Stimulated activated naive B cell treated with anti-CD40 and anti-IgM and Interleukin-4, amounts not matched to agents 10 μg/mL and 1 μg/mL and 100 μg/mL, for 72 hours (primary cell): Measurements from ENCODE around the gene ATF4.
A peak's percentile ranks its signal among the peaks of the same experiment; 100 is the strongest.

Experiments
- ATAC-seq, 2 donors: fragments of 150-1000 bp; cut with Tn5 transposase; replicated peaks; 2 replicates each; pipeline ENCODE4 v1.10.0; 2021; ENCODE audit warnings: moderate library complexity in 1 of 2
- DNase-seq: peaks from one replicate; pipeline ENCODE4 v3.0.0; 2021
- H3K27ac Mint-ChIP-seq: one replicate; pipeline ENCODE4 v1.8.0; 2022; ENCODE audit warnings: mild to moderate bottlenecking, mixed read lengths
- H3K27me3 Mint-ChIP-seq, 2 donors: one replicate each; pipeline ENCODE4 v1.8.0; 2022; ENCODE audit warnings: mixed read lengths in 2 of 2
- H3K36me3 Mint-ChIP-seq, 2 donors: one replicate each; pipeline ENCODE4 v1.8.0; 2022; ENCODE audit warnings: mixed read lengths in 2 of 2, mild to moderate bottlenecking in 1 of 2
- H3K4me1 Mint-ChIP-seq, 2 donors: one replicate each; pipeline ENCODE4 v1.8.0; 2022; ENCODE audit warnings: mixed read lengths in 2 of 2, mild to moderate bottlenecking in 1 of 2
- H3K4me3 Mint-ChIP-seq, 2 donors: one replicate each; pipeline ENCODE4 v1.8.0; 2022; ENCODE audit warnings: mild to moderate bottlenecking in 2 of 2, mixed read lengths in 2 of 2, moderate library complexity in 1 of 2
- H3K9me3 Mint-ChIP-seq, 2 donors: one replicate each; pipeline ENCODE4 v1.8.0; 2022; ENCODE audit warnings: mixed read lengths in 2 of 2, mild to moderate bottlenecking in 1 of 2

ATF4 gene

GRCh38 chr22:39481595-39481994, 38.8 kb upstream of the ATF4 start:
- H3K27me3 Mint-ChIP-seq: no peaks in the 10 kb centered on the region
- H3K4me1 Mint-ChIP-seq: no peaks in the 10 kb centered on the region
- no peak overlapping the region for H3K4me3 Mint-ChIP-seq
- ATAC-seq (no peak), DNase-seq (no peak)
- no peak overlapping the region for H3K27ac Mint-ChIP-seq
- H3K36me3 Mint-ChIP-seq: no peaks in the 10 kb centered on the region
- no peaks in the 10 kb centered on the region for H3K9me3 Mint-ChIP-seq

- ATAC-seq (no peak), DNase-seq (no peak)
- Mint-ChIP-seq H3K4me3 (no peak overlapping the region), H3K27ac (no peak overlapping the region), H3K27me3 (no peaks in the 10 kb centered on the region), H3K9me3 (no peaks in the 10 kb centered on the region), H3K4me1 (no peaks in the 10 kb centered on the region), H3K36me3 (no peaks in the 10 kb centered on the region)
Observed at GRCh38 chr22:39482768-39483167, 37.6 kb upstream of the ATF4 start.

DNA sequence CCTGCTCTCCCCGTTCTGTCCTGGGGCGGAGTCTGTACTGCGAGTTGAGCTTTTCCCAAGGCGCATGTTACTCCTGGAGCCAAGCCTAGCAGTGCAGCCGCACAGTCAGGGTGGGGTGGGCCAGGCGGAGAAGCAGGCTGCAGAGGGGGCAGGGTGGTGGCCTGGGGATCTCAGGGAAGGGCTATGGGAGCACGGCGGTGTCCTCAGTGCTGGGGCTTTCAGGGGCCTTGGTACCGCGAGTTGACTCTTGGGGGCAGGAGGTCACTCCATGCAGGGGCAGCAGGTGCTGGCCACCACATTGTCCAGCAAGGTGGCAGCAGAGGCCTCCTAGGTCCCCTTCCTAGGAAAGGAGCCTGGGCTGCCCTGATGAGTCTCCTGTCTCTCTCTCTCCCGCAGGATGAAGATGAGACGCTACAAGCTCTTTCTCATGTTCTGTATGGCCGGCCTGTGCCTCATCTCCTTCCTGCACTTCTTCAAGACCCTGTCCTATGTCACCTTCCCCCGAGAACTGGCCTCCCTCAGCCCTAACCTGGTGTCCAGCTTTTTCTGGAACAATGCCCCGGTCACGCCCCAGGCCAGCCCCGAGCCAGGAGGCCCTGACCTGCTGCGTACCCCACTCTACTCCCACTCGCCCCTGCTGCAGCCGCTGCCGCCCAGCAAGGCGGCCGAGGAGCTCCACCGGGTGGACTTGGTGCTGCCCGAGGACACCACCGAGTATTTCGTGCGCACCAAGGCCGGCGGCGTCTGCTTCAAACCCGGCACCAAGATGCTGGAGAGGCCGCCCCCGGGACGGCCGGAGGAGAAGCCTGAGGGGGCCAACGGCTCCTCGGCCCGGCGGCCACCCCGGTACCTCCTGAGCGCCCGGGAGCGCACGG, 33.2 kb upstream of the ATF4 start:
- Mint-ChIP-seq H3K4me1 (peaks cover 14 to 17% of the 10 kb centered on the region in 2 donors), H3K27me3 (no peaks in the 10 kb centered on the region), H3K36me3 (peaks cover 4 to 8% of the 10 kb centered on the region in 2 donors), H3K9me3 (no peaks in the 10 kb centered on the region), H3K4me3 (no peak overlapping the region), H3K27ac (no peak overlapping the region)
- DNase-seq (no peak), ATAC-seq (no peak)

GRCh38 chr22:39487826-39488520, 32.4 kb upstream of the ATF4 start:
- no peaks in the 10 kb centered on the region for H3K9me3 Mint-ChIP-seq
- H3K27me3 Mint-ChIP-seq: no peaks in the 10 kb centered on the region
- ATAC-seq (no peak), DNase-seq (no peak)
- H3K27ac Mint-ChIP-seq: no peak overlapping the region
- H3K4me1 Mint-ChIP-seq: peaks cover 15 to 19% of the 10 kb centered on the region in 2 donors
- no peak overlapping the region for H3K4me3 Mint-ChIP-seq
- peaks cover 4 to 8% of the 10 kb centered on the region in 2 donors for H3K36me3 Mint-ChIP-seq

DNA sequence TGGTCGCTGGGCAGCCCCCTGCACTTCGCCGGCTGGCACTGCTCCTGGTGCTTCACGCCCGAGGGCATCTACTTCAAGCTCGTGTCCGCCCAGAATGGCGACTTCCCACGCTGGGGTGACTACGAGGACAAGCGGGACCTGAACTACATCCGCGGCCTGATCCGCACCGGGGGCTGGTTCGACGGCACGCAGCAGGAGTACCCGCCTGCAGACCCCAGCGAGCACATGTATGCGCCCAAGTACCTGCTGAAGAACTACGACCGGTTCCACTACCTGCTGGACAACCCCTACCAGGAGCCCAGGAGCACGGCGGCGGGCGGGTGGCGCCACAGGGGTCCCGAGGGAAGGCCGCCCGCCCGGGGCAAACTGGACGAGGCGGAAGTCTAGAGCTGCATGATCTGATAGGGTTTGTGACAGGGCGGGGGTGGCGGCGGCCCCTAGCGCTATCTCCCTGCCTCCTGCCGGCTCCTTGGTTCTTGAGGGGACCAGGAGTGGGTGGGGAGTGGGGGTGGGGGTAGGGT, 31.7 kb upstream of the ATF4 start:
- peaks cover 22 to 25% of the 10 kb centered on the region in 2 donors for H3K4me1 Mint-ChIP-seq
- DNase-seq (no peak), ATAC-seq (no peak)
- no peaks in the 10 kb centered on the region for H3K9me3 Mint-ChIP-seq
- H3K36me3 Mint-ChIP-seq: peaks cover 4 to 8% of the 10 kb centered on the region in 2 donors
- no peaks in the 10 kb centered on the region for H3K27me3 Mint-ChIP-seq
- H3K4me3 Mint-ChIP-seq: no peak overlapping the region
- no peak overlapping the region for H3K27ac Mint-ChIP-seq

DNA sequence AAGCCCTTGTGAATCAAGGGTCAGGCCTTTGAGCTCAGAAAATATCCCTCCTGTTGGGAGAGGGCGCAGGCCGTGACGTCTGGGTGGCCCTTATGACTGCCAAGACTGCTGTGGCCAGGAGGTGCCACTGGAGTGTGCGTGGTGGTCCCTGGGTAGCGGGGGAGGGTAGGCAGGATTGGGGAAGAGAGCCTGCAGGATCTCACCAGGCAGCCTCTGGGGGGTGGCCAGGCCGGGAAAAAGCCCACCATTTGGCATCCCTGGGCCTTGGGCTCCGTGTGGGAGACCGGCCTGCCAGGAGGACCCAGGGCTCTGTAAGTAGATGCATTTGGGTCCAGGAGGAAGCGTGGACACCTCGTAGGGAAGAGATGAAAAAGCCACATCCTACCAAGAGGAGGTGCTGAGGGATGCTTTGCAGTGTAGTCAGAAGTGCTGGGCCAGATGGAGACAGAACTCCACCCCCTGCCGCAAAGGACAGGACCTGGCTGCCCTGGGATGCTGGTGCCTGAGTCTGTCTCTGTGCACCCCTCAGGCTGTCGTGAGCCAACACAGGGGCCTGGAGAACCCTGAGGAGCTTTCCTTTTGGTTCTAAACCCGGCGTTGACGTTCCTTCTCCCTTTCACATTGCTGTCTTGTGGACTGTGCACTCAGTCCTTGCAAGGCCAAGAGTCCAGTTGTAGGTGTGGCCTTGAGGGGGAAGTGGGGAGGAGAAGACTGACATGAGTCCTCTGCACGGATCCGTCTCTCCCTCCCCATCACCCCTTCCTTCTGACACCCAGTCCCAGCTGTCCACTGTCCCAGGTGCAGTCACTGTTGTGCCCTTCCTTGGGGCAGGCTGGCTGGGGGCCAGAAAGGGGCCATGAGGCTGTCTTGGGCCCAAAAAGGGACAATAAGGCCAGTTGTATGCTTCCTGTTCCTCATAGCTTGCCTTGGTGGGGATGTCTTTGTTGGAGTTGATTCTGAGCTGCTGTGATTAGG, 31.0 kb upstream of the ATF4 start:
- no peaks in the 10 kb centered on the region for H3K27me3 Mint-ChIP-seq
- peak overlapping the region in 1 of 2 donors; percentile 44 for H3K4me3 Mint-ChIP-seq
- peaks cover 22 to 27% of the 10 kb centered on the region in 2 donors for H3K4me1 Mint-ChIP-seq
- ATAC-seq (no peak), DNase-seq (no peak)
- H3K27ac Mint-ChIP-seq: peak overlapping the region; percentile 0
- H3K9me3 Mint-ChIP-seq: no peaks in the 10 kb centered on the region
- peaks cover 4 to 8% of the 10 kb centered on the region in 2 donors for H3K36me3 Mint-ChIP-seq

DNA sequence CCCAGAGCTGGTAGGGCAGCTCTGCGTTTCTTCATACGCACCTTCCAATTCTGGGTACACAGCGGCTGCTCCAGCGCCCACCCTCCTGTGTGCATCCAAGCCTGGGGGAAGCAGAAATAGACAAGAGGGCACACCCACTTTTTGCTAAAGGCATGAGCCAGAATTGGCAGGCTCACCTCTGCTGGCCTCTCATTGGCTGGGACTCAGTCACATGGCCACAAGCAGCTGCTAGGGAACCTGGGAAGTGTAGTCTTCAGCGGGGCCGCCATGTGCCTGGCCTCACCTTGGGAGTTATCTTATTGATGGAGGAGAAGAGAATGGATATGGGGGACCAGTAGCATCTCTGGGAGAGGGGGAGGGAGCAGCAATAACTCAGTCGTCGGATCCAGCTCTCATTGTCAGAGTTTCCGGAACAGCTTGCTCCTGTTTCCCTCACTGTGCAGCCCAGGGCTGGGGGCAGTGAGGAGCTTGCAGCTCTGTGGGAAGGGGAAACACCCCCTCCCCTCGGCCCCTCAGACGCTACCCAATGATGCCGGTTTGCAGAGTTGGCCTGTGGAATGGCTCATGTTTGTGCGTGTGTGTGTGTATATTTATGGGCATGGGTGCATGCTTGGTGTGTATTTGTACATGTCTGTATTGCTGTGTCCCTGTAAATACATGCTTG, 30.1 kb upstream of the ATF4 start:
- Mint-ChIP-seq H3K36me3 (peaks cover 4 to 8% of the 10 kb centered on the region in 2 donors), H3K4me3 (peak overlapping the region; percentile 44 to 68), H3K27me3 (no peaks in the 10 kb centered on the region), H3K9me3 (no peaks in the 10 kb centered on the region), H3K4me1 (peaks cover 26 to 34% of the 10 kb centered on the region in 2 donors), H3K27ac (peak overlapping the region; percentile 0)
- DNase-seq (peak; percentile 72), ATAC-seq (peak; percentile 99 to 100)

GRCh38 chr22:39490966-39491680, 29.2 kb upstream of the ATF4 start:
- peaks cover 4 to 8% of the 10 kb centered on the region in 2 donors for H3K36me3 Mint-ChIP-seq
- H3K9me3 Mint-ChIP-seq: no peaks in the 10 kb centered on the region
- H3K4me1 Mint-ChIP-seq: peaks cover 28 to 42% of the 10 kb centered on the region in 2 donors
- no peak overlapping the region for H3K4me3 Mint-ChIP-seq
- DNase-seq (no peak), ATAC-seq (no peak)
- no peaks in the 10 kb centered on the region for H3K27me3 Mint-ChIP-seq
- H3K27ac Mint-ChIP-seq: no peak overlapping the region

GRCh38 chr22:39491696-39492095, 28.7 kb upstream of the ATF4 start:
- H3K36me3 Mint-ChIP-seq: peaks cover 4 to 8% of the 10 kb centered on the region in 2 donors
- no peak overlapping the region for H3K4me3 Mint-ChIP-seq
- H3K9me3 Mint-ChIP-seq: no peaks in the 10 kb centered on the region
- DNase-seq (no peak), ATAC-seq (no peak)
- H3K27ac Mint-ChIP-seq: no peak overlapping the region
- H3K27me3 Mint-ChIP-seq: no peaks in the 10 kb centered on the region
- peaks cover 31 to 47% of the 10 kb centered on the region in 2 donors for H3K4me1 Mint-ChIP-seq

DNA sequence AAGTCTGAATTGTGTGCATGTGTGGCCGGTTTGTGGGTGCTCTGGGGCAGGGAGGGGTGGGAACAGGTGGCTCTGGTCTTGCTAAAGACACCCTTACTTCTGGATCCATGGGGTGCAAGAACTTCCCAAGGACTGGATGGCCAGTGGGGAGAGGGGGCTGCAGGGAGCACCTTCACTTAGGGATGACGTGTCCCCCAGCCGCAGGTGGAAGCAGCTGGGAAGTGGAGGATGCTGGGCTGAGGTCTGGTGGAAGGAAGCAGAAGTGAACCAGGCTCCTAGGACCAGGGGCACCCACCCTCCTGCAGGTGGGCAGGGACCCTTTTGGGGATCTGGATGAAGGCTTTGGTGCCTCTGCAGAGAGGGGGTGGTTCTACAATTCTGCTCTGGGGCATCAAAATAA, 28.2 kb upstream of the ATF4 start:
- no peak overlapping the region for H3K4me3 Mint-ChIP-seq
- ATAC-seq: no peak
- peaks cover 4 to 8% of the 10 kb centered on the region in 2 donors for H3K36me3 Mint-ChIP-seq
- H3K4me1 Mint-ChIP-seq: peaks cover 31 to 50% of the 10 kb centered on the region in 2 donors
- H3K27me3 Mint-ChIP-seq: no peaks in the 10 kb centered on the region
- no peak for DNase-seq
- no peaks in the 10 kb centered on the region for H3K9me3 Mint-ChIP-seq
- H3K27ac Mint-ChIP-seq: no peak overlapping the region

DNA sequence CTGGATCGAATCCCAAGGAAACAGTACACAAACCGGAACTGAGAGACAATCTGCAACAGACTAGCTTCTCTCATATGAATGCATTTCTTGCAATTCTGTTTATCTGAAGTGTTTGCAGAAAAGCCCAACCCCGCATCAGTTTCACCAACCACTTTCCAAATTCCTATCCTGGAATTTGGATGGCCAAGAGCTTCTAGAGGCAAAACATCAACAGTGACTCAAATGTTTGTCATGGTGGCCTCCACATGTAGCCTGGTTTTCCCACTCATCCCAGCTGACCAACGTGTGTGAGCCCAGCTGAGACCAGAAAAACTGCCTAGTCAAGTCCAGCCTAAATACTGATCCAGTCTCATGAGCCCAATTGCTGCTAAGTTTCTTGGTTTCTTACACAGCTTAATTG, 26.6 kb upstream of the ATF4 start:
- no peak for DNase-seq
- H3K9me3 Mint-ChIP-seq: no peaks in the 10 kb centered on the region
- no peak overlapping the region for H3K4me3 Mint-ChIP-seq
- peaks cover 31 to 50% of the 10 kb centered on the region in 2 donors for H3K4me1 Mint-ChIP-seq
- ATAC-seq: no peak
- H3K27ac Mint-ChIP-seq: no peak overlapping the region
- no peaks in the 10 kb centered on the region for H3K36me3 Mint-ChIP-seq
- H3K27me3 Mint-ChIP-seq: no peaks in the 10 kb centered on the region

DNA sequence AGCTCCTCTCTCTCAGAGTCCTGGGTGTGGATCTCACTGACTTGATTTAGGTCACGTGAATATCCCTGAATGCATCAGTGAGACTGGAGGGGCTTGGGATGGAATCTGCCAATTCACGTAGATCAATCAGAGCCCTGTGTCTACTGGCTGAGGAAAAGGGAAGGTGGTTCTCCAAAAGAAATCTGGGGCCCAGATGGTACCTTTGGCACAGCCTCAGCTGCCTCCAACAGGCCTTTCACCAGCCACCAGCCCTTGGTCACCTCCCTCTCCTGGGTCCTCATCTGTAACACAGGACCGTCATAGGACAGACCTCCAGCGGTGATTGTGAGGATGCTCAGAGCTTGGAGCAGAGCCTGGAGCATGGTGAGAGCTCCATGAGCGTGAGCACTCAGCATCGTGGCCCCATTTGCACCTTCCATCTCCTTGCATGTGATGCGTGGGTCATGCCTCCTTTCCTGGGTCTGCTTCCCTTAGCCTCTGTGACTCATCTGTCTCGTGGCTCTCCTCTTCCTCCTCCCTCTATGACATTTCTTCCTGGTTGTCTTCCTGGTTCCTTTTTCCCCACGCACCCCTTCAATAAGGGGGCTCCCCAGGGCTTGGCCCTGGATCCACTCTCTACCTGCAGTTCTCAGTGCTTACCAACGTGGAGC, 25.8 kb upstream of the ATF4 start:
- no peaks in the 10 kb centered on the region for H3K27me3 Mint-ChIP-seq
- H3K36me3 Mint-ChIP-seq: no peaks in the 10 kb centered on the region
- DNase-seq: no peak
- peaks cover 29 to 43% of the 10 kb centered on the region in 2 donors for H3K4me1 Mint-ChIP-seq
- H3K27ac Mint-ChIP-seq: no peak overlapping the region
- no peak overlapping the region for H3K4me3 Mint-ChIP-seq
- ATAC-seq: no peak
- H3K9me3 Mint-ChIP-seq: no peaks in the 10 kb centered on the region
